Fibroblast of skin of right biceps (primary cell): Measurements from ENCODE around the gene CDK2.
A peak's percentile ranks its signal among the peaks of the same experiment; 100 is the strongest.
"Not testable (repeated sequence)": the region's sequence is repeated elsewhere in the genome, so short reads cannot be mapped to it uniquely, and the experiment has no call there.

Source experiments
- DNase-seq: peaks from one replicate; pipeline ENCODE4 v3.0.0-alpha.2; 2013

CDK2 gene

DNA sequence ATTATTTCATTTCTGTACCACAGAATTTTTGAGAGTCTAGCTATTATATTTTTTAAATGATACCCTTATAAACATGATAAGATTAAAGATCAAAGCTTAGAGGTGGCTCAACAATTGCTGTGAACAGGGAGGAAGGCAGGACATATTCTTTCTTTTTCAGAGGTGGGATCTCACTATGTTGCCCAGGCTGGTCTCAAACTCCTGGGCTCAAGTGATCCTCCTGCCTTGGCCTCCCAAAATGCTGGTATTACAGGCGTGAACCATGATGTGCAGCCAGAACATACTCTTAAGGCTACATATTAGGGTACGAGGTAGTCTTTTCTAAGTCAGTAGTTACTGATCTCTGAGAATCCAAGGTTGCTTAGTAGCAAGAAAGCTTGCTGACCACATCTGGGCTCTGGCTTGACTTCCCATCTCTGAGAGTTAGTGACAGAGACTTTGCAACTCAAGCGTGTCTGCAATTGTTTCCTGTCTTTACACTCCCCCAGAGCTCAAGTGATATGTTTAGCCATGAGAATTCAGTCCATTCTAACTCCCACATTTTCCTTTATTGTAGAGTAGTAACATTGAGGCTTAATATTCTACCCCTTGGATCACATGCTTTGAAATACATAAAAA, 15.8 kb downstream of the CDK2 start:
- DNase-seq = no peak

DNA sequence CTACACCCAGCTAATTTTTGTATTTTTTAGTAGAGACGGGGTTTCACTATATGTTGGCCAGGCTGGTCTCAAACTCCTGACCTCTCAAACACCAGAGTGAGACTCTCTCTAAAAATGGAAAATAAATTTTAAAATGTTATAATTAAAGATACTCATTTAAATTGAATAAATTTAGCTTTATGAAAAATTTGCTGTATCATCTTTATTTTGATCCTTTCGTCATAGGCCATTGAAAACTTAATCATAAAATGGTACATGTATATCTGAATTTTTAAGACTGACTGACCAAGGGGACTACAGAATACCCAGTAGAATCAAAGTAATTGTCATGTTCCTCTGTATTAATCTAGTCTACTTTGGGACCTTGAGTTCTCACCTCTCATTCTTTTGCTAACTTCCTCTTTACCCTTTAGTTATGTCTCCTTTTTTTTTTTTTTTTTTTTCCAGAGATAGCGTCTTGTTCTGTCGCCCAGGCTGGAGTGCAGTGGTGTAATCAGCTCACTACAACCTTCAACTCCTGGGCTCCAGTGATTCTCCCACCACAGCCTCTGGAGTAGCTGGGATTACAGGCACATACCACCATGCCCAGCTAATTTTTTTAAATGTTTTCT, 16.7 kb downstream of the CDK2 start:
- no peak for DNase-seq

DNA sequence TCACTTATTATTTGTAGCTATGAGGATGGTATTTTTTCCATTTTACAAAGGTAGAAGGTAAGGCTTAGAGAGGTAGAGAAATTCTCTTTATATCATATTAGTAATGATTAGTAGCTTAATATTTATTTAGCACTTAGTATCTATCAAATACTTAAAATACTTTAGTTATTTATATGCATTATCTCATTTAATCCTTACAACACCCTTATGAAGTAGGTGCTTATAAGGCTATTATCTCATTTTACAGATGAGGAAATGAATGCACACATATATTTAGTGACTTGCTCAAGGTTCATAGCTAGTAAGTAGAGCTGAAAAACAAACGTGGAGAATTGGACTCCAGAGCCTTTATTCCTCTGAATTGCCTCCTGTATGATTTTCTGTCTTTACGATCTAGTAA, 18.2 kb downstream of the CDK2 start:
- DNase-seq = no peak

DNA sequence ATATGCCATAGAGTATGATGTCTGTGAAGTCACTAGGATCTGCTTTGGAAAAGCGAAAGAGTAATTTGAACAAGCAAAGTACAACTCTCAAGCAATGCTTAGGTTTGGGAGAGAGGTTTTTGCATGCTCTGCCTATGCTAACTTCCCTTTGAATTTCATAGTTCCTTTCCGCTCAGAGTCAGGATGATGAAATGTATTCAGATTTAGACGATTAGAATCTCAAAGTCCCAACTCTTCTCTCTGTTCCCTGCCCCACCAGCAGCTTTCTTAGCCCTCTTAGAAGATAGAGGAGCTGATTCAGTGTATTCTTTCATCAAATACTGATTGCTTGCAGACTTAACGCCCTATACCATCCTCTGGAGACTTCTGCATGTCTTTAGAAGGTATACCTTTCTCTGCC, 18.7 kb downstream of the CDK2 start:
- no peak for DNase-seq

DNA sequence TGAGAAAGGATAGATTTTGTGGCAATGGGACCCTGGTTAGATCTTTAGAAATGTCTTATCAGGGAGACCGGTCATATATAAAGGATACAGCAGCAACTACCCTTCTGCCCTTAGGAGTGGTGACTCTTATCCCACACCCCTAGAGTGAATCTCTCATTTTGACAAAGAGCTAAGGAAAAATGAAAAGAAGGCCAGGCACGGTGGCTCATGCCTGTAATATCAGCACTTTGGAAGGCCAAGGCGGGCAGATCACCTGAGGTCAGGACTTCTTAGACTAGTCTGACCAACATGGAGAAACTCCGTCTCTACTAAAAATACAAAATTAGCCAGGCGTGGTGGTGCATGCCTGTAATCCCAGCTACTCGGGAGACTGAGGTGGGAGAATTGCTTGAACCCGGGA, 19.3 kb downstream of the CDK2 start:
- DNase-seq = not testable (repeated sequence)

DNA sequence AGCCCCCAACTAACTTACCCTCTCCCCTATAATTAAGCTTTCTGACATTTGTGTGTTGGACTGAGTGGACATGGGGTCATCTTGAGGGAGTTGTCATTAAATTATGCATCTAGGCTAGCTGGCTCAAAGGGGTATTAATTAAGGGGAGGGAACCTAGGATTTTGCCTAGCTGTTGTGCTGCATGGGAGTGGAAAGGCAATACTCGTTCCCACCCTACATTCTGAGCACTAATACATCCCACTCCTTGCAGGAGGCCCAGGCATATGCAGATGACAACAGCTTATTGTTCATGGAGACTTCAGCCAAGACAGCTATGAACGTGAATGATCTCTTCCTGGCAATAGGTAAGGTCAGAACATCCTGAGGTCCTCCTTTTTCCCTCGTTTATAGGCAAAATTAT, 24.5 kb downstream of the CDK2 start:
- no peak for DNase-seq

DNA sequence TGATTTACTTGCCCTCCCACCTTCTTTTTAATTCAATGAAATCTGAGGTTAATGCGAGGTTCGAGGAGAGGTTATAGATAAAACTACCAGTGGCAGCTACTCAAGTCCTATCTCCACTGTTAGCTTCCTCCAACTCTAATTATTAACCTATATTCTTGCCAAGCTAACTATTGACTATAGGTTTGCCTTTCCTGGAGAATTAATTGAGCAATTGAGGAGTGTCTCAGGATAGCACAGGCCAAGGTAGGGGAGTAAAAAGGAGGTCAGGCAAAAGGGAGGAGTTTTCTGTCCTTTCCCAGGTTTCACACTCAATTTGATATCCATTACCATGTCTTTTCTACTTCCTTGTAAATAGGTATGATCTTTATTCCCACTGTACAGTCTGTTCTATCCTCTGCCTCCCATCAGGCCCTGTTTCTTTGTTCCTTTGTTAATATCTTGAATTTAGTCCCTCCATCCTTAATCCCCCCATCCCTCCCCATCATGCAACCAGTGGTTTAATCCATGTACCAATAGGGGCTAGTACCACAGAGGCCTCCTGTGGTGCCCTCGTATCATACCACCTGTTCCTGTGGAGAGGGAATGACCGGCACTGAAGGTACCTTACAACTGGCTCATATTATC, 26.7 kb downstream of the CDK2 start:
- DNase-seq = no peak

DNA sequence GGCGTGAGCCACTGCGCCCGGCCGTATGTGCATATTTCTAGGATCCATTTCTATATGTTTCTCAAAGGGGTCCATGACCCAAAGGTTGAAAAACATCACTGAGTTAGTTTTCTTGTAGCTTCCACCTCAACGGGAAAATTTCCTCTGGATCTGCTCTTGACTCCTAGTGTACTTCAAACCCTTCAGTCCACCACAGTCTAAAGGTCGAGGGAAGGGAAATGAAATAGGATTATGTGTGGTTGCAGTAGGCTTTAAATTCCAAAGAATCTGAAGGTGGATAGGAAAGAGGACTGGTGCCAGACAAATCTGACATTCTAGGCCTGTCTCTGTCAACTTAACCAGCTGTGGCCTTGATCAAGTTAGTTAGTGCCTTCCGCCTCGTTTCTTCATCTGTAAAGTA, 28.7 kb downstream of the CDK2 start:
- no peak for DNase-seq

DNA sequence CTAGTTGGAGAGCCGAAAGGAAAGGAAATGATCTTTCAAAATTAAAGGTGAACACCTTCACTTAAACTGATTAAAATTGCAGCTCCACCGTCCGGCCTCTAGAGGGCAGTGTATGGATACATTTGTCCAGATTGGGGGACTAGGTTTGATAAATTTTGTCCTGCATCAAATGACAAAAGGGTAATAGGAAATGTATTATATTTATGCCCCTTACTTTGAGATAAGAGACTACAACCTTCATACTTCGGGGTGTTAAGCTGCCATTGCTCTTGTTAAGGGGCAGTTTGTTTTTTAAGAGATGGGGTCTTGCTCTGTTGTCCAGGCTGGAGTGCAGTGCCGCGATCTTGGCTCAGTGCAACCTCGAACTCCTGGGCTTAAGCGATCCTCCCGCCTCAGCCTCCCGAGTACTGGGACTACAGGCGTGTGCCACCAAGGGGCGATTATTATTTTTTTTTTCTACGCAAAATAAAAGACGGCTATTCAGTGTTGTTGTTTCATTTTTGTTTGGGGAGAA, 29.6 kb downstream of the CDK2 start:
- DNase-seq = peak; percentile 63

DNA sequence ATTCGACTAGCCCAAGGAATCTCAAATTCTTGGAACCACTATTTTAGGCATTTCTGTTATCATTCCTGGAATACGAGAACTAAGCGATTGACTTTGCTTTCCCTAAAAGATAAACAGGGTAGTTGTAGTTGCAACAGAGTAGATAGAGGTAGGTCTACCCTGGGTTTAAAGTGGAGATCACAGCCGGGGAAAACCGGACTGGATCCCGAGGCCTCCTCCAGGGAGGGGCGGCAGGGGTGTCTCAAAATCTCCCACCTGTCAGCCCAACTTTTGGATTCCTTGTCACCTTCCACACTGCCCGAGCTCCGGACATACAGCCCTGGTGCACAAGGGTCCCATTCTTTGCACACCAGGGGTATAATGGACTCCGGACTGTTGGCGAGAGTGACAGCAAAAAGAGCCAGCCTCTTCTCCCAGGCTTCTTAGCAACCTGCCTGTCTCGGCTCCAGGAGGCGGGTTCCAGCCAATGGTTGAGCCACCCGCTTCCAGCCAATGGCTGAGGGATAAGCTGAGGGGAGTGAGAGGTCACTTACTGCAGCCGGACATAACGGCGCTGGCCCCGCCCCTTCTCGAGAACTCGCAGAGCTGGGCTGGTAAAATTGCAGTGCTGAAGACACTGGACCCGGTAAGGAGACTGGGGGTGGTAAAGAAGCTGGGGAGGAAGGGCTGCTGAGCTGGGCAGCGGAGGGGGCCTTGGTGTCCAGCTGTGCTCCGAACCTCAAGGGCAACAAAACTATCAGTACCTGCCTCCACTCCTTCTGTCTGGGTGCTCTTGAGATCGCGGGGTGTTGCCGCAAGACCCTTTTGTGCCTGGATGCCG, 30.3 kb downstream of the CDK2 start, which contains the start of gene SUOX:
Gene SUOX (plus strand): TSS at position 562 of the 820 bp plus-strand sequence. CDS start 4,946 bp downstream, outside the sequence.
- DNase-seq = peak; percentile 92

DNA sequence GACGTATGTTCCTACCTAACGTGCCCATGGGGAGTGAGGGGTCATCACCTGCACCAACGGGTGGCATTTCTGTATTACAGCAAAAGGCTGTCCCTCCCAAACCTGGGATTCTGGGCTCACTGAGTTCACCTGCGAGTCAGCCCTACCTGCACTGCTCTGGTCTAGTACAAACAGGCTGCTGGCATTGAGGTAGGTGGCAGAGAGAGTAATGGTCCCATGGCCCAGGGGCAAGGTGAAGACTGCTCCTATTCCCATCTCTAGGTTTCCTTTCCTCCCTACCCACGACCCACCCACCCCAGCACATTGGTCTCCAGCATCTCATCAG, 30.9 kb downstream of the CDK2 start:
- no peak for DNase-seq

DNA sequence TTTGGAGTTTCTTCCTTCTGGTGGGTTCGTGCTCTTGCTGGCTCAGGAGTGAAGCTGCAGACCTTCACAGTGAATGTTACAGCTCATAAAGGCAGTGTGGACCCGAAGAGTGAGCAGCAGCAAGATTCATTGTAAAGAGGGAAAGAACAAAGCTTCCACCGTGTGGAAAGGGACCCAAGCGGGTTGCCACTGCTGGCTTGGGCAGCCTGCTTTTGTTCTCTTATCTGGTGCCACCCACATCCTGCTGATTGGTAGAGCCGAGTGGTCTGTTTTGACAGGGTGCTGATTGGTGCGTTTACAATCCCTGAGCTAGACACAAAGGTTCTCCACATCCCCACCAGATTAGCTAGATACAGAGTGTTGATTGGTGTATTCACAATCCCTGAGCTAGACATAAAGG, 32.9 kb downstream of the CDK2 start:
- DNase-seq = not testable (repeated sequence)

DNA sequence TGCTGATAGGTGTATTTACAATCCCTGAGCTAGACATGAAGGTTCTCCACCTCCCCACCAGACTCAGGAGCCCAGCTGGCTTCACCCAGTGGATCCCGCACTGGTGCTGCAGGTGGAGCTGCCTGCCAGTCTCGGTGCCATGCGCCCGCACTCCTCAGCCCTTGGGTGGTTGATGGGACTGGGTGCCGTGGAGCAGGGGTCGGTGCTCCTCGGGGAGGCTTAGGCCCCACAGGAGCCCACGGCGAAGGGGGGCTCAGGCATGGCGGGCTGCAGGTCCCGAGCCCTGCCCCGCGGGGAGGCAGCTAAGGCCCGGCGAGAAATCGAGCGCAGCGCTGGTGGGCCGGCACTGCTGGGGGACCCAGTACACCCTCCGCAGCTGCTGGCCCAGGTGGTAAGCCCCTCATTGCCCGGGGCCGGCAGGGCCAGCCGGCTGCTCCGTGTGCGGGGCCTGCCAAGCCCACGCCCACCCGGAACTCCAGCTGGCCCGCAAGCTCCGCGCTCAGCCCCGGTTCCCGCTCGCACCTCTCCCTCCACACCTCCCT, 33.4 kb downstream of the CDK2 start:
- not testable (repeated sequence) for DNase-seq

DNA sequence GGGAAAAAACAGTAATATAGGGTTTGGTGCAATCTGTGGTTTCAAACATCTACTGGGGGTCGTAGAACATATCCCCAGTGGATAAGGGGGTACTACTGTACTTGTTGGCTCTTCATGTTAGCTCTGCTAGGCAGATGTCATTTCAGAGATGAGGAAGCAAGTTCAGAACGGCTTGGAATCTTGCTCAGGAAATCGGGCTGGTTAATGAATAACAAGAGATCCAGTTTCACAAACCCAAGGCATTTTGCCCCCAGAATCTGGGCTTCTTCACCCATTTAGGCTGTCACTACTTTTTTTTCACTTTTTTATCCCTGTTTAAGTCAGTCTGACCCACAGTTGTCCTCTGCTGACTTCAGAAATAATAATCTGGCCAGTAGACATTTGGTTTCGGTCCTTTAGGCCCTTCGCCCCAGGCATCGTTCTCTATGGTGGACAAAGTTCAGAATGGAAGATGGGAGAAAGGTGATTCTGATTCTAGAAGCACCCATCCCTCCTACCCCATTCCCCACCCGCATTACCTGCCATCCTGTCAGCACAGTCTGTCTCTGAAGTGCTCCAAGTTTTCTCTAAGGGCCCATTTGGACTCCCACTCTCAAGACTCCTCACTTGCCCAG, 35.0 kb downstream of the CDK2 start:
- no peak for DNase-seq

DNA sequence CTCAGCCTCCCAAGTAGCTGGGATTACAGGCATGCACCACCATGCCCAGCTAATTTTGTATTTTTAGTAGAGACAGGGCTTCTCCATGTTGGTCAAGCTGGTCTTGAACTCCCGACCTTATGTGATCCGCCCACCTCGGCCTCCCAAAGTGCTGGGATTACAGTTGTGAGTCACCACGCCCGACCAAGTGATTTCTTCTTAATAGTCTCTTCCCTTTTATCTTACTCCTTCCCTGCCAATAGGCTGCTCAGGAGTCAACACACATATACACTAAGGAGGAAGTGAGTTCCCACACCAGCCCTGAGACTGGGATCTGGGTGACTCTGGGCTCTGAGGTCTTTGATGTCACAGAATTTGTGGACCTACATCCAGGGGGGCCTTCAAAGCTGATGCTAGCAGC, 36.7 kb downstream of the CDK2 start:
- DNase-seq = not testable (repeated sequence)

DNA sequence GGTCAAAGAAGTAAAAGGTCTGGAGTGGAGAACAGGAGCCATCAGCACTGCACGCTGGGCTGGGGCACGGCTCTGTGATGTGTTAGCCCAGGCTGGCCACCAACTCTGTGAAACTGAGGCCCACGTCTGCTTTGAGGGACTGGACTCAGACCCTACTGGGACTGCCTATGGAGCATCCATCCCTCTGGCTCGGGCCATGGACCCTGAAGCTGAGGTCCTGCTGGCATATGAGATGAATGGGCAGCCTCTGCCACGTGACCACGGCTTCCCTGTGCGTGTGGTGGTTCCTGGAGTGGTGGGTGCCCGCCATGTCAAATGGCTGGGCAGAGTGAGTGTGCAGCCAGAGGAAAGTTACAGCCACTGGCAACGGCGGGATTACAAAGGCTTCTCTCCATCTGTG, 37.6 kb downstream of the CDK2 start:
- no peak for DNase-seq

DNA sequence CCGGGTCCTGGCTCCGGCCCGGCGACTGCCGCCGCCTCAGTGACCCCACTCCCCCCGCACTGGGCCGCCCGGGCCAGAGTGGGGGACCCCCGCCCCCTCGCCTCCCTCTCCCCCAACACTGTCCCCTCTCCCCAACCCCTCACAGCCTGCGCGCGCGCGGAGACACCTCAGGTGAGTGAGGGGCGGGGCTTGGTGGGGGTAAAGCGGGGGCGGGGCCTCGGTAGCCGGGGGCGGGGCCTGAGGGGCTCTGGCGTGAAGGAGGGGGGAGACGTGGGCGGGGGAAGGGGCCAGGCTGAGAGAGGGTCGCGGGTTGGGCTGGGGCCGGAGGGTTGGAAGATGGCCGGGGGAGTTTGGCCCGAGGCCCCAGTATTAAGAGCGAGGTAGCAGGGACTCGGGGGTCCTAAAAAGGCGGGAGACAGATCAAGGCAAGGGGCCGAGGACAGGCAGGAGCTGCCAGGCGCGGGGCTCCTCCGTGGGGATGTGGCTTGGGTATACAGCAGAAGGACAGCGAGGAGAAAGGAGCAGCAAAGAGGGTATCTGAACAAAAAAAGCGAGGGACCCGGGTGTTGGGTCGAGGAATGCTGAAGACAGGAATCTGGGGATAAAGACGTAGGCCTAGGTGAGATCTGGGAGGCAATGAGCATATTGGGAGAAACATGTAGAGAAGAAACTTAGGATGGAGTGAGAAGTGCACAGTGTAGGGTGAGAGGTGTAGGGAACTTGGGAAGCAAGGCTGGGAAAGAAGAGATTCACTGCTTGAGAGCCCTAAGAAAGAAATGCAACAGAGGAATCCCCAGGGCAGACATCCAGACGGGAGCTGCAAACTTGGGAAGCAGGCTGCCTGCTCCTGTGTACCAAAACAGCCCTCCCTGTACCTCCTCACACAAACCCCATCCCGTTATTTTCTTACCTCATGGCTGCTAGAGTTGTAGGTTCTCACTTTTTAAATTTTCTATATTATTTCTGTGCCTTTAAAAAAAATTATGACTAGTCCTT, 41.2 kb downstream of the CDK2 start:
- DNase-seq = no peak

DNA sequence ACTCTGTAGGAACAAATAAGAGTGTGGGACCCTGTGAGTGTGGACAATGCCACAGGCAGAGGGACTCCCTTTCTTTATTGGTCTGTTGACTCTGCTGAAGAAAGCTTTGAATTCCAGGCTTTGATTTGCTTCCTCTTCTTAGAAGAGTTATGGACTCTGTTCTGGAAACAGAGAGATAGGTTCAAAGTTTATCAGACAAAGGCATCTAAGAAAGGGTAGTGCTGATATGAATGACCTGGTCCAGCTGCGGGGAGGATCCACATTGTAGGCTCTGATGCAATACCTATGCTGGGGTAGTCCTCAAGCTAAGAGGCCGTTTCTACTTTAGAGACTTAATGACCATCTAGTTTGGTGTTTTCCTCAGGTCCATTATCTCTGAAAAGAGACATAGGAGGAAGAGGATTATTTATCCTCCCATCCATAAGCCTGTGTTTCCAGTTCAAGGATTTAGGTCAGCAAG, 43.5 kb downstream of the CDK2 start:
- no peak for DNase-seq

DNA sequence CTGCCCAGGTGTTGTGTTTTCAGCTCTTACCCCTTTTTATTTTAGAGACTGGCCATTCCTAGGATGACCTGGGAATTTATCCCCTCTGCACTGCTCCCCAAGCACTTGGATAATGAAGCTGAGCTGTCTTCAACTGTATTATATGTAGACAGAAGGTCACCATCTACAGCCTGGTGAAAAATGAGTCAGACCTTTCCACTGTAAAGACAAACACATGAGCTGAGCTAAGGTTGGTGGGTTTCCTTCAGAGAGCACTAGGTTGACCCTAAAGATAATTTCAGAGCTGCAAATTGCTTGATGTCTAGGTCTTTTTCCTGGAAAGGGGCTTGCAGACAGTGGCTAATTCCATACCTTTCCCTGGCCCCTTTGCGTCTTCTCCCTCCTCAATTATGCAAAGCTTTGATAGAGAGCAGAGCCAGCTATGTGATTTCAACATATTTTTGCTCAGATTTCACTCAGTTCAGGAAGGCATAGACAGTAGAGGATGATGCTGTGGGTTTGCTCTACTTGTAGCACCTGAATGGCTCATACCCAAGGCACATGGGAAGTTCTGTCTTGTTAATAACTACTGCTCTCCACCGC, 45.0 kb downstream of the CDK2 start:
- no peak for DNase-seq

DNA sequence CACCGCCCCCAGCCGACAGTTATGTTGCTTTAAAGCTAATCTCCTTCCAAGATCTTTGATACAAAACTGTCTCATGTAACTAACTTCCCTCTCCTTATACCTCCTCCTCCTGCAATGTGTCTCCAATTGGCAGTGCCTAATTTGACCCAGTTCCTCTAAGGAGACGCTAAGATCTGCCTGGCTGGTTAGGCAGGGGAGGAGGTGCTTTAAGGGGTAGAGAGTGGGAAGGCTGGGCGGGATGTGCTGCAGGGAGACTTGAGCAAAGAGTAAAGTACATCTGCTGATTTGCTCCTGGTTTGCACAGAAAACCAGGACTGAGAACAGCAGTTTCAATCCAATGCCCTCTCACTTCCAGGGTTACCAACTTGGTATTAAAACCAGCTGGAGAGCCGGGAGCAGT, 46.9 kb downstream of the CDK2 start:
- DNase-seq = no peak

DNA sequence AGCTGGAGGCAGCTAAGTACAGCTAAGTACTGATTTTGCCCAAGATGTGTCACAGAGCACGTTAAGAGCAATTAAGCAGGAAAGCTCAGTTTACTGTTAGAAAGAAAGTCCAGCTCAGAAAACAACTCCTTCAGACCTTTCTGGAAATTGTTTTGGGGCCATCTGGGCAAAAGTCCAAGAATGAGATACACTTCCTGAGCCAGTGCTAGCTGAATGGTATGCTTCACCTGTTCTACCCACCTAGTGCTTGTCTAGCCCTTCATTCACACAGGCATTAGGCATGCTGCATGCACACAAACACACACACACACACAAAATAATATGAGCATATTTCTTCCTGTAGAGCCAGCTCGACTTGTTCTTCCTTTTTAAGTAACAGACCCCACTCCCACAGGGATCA, 47.6 kb downstream of the CDK2 start:
- DNase-seq = no peak
